CD14-positive monocyte (primary cell): Measurements from ENCODE around the gene TCF25. TPM values are rescaled to one million over a fixed set of nuclear protein-coding genes. Genes with fewer than 3 reads are reported as not detected.

ENCODE experiments used
- DNase-seq, 3 donors: peaks; one replicate each; pipeline ENCODE4 v3.0.0-alpha.2; 2011 to 2022
- H2AFZ ChIP-seq: 2 replicates; pipeline ENCODE4 v1.6.0; 2012; ENCODE audit warnings: mild to moderate bottlenecking, low read depth, low read length, inconsistent platforms; ENCODE audit not compliant: insufficient read depth, poor library complexity, severe bottlenecking
- H3K27ac ChIP-seq, 2 donors: 1 replicate in 1 of 2; 2 replicates in 1 of 2; pipeline ENCODE4 v1.5.1; 2012 to 2013; ENCODE audit warnings: low read length in 2 of 2, control low read depth in 1 of 2, inconsistent platforms in 1 of 2, low read depth in 1 of 2, mild to moderate bottlenecking in 1 of 2
- H3K27me3 ChIP-seq, 2 donors: one replicate each; pipeline versions ENCODE4 v1.6.0 to v1.6.1; 2011 to 2013; ENCODE audit warnings: low read length in 2 of 2; ENCODE audit not compliant: control insufficient read depth in 2 of 2, insufficient read depth in 2 of 2
- H3K36me3 ChIP-seq, 2 donors: replicated peaks in 1 of 2; 1 replicate in 1 of 2; 2 replicates in 1 of 2; pipeline versions ENCODE4 v1.5.1 to v1.6.1; 2012 to 2013; ENCODE audit warnings: low read length in 2 of 2, control low read depth in 1 of 2, inconsistent platforms in 1 of 2, mild to moderate bottlenecking in 1 of 2; ENCODE audit not compliant: insufficient read depth in 2 of 2, control insufficient read depth in 1 of 2
- H3K4me1 ChIP-seq, 2 donors: 1 replicate in 1 of 2; 2 replicates in 1 of 2; pipeline versions ENCODE4 v1.5.1 to v1.6.1; 2012 to 2013; ENCODE audit warnings: low read length in 2 of 2, control low read depth in 1 of 2, inconsistent platforms in 1 of 2, mild to moderate bottlenecking in 1 of 2, moderate library complexity in 1 of 2; ENCODE audit not compliant: insufficient read depth in 2 of 2, control insufficient read depth in 1 of 2
- H3K4me2 ChIP-seq: replicated peaks from 2 replicates; pipeline ENCODE3; 2012; ENCODE audit warnings: low read length, moderate library complexity, mild to moderate bottlenecking; ENCODE audit not compliant: poor library complexity, severe bottlenecking; ENCODE audit errors: extremely low read depth
- H3K4me3 ChIP-seq, 3 experiments: fragments of 200-600 bp in 1 of 3; sonication (generic) in 1 of 3; replicated peaks in 1 of 3; 1 replicate in 2 of 3; 2 replicates in 1 of 3; pipeline ENCODE4 v1.5.1; 2011 to 2013; ENCODE audit warnings: low read length in 3 of 3, mild to moderate bottlenecking in 3 of 3, control low read depth in 2 of 3, low read depth in 2 of 3, inconsistent platforms in 1 of 3, moderate library complexity in 1 of 3
- H3K79me2 ChIP-seq: 2 replicates; pipeline ENCODE4 v1.6.0; 2012; ENCODE audit warnings: mild to moderate bottlenecking, control low read depth, inconsistent platforms, low read length, moderate library complexity; ENCODE audit not compliant: insufficient read depth
- H3K9ac ChIP-seq: 2 replicates; pipeline ENCODE4 v1.6.0; 2017; ENCODE audit warnings: low read length, mild to moderate bottlenecking; ENCODE audit not compliant: insufficient read depth, poor library complexity, severe bottlenecking
- H3K9me3 ChIP-seq, 2 donors: replicated peaks in 1 of 2; 1 replicate in 1 of 2; 2 replicates in 1 of 2; pipeline versions ENCODE4 v1.5.1 to v1.6.1; 2012 to 2013; ENCODE audit warnings: low read length in 2 of 2, control low read depth in 1 of 2; ENCODE audit not compliant: control insufficient read depth in 1 of 2, insufficient read depth in 1 of 2
- H4K20me1 ChIP-seq: 2 replicates; pipeline ENCODE4 v1.6.0; 2012; ENCODE audit warnings: mild to moderate bottlenecking, low read length, control low read depth, moderate library complexity; ENCODE audit not compliant: insufficient read depth
- H3K27ac Mint-ChIP-seq, 7 donors: one replicate each; pipeline ENCODE4 v1.8.0; 2020; ENCODE audit warnings: mild to moderate bottlenecking in 7 of 7, mixed read lengths in 7 of 7, moderate library complexity in 6 of 7, inconsistent platforms in 2 of 7
- H3K27me3 Mint-ChIP-seq, 3 donors: one replicate each; pipeline ENCODE4 v1.8.0; 2021 to 2022; ENCODE audit warnings: low read depth in 3 of 3, mild to moderate bottlenecking in 3 of 3, mixed read lengths in 3 of 3, moderate library complexity in 3 of 3, inconsistent platforms in 1 of 3
- H3K36me3 Mint-ChIP-seq, 2 donors: one replicate each; pipeline ENCODE4 v1.8.0; 2020; ENCODE audit warnings: mixed read lengths in 2 of 2, inconsistent platforms in 1 of 2, mild to moderate bottlenecking in 1 of 2
- H3K4me1 Mint-ChIP-seq: one replicate; pipeline ENCODE4 v1.8.0; 2020; ENCODE audit warnings: mild to moderate bottlenecking, mixed read lengths
- H3K4me3 Mint-ChIP-seq, 2 donors: one replicate each; pipeline ENCODE4 v1.8.0; 2020; ENCODE audit warnings: mild to moderate bottlenecking in 2 of 2, mixed read lengths in 2 of 2, moderate library complexity in 1 of 2
- H3K9me3 Mint-ChIP-seq, 7 donors: one replicate each; pipeline ENCODE4 v1.8.0; 2020 to 2022; ENCODE audit warnings: mixed read lengths in 7 of 7, mild to moderate bottlenecking in 6 of 7, moderate library complexity in 6 of 7, inconsistent platforms in 2 of 7
- CTCF ChIP-seq: fragments of 200-600 bp; IDR thresholded peaks from one replicate; pipeline ENCODE4 v1.8.0; 2022; ENCODE audit warnings: antibody characterized with exemption, mild to moderate bottlenecking
- WGBS: methylation state at CpG from one replicate; pipeline ENCODE4 v1.1.5; 2013; ENCODE audit warnings: missing lambda C conversion rate; ENCODE audit not compliant: insufficient coverage; 5-methylcytosine and 5-hydroxymethylcytosine counted together
- intact Hi-C, 2 donors: fragments of 100-400 bp; cut with micrococcal nuclease; formaldehyde crosslinking; loops; one replicate each; pipeline versions ENCODE4 v1.15.0 to v1.15.1; 2023
- polyA plus RNA-seq, 3 donors: library from polyadenylated mRNA; depleted of rRNA in 1 of 3; unstranded in 2 of 3; stranded (reverse) in 1 of 3; fragments of 300-500 nt in 2 of 3; fragments of >200 nt in 1 of 3; fragmentation: Illumina TruSeq in 2 of 3; gene quantifications; 1 replicate in 2 of 3; 2 replicates in 1 of 3; pipeline ENCODE4 v1.2.3, GENCODE V29; 2012 to 2021

Gene TCF25
- polyA plus RNA-seq, 3 donors, result 98.0 to 231 (median 114) TPM

DNA sequence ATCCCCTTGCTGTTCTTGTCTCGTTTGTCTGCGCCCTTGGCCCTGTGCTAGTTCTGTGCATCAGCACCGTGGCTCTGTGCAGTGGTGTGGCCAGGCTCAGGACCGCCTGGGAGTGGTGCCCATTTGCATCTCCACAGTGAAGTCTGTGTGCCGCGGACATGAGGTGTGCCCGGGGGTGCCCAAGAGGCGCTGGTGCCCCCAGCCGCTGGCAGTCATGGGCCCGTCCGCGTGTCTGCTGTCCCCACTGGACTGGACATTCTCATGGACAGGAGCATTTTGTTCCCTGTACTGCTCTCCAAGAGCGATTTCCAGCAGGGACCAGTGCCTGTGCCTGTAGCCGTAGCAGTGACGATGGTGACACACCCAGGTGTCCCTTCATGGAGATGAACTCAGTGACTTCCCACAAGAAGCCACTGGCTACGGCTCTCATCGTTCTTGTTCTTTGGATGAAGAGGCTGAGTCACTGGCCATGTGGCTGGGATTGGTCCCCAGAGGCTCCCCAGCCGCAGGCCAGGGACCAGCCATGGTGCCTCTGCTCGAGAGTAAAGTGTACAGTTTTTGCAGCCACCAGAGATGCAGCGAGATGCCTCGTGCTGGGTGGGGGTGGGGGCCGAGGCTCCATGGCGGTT, 32.2 kb downstream of the TCF25 start:
- peaks cover 50 to 78% of the 10 kb centered on the region in 2 donors for H3K36me3 Mint-ChIP-seq
- Histone ChIP-seq H3K36me3 (peaks cover 59 to 68% of the 10 kb centered on the region in 2 donors), H3K4me2 (no peak overlapping the region), H3K4me3 (no peak overlapping the region), H3K4me1 (peaks cover 0 to 7% of the 10 kb centered on the region in 2 donors), H3K79me2 (no peaks in the 10 kb centered on the region), H2AFZ (no peak overlapping the region), H3K27ac (no peak overlapping the region), H3K9ac (no peak overlapping the region), H4K20me1 (peaks cover 77% of the 10 kb centered on the region), H3K27me3 (no peaks in the 10 kb centered on the region), H3K9me3 (peaks cover 0 to 13% of the 10 kb centered on the region in 2 donors)
- intact Hi-C loops, result no loop called here
- peaks cover 0 to 10% (median 3%) of the 10 kb centered on the region in 7 donors for H3K9me3 Mint-ChIP-seq
- no peak overlapping the region for H3K27ac Mint-ChIP-seq
- TF ChIP-seq CTCF, result no peak
- H3K4me1 Mint-ChIP-seq, result peaks cover 7% of the 10 kb centered on the region
- 99% methylated on average over 23 of the region's 23 CpGs for WGBS
- no peak for DNase-seq
- no peaks in the 10 kb centered on the region for H3K27me3 Mint-ChIP-seq
- no peak overlapping the region for H3K4me3 Mint-ChIP-seq

DNA sequence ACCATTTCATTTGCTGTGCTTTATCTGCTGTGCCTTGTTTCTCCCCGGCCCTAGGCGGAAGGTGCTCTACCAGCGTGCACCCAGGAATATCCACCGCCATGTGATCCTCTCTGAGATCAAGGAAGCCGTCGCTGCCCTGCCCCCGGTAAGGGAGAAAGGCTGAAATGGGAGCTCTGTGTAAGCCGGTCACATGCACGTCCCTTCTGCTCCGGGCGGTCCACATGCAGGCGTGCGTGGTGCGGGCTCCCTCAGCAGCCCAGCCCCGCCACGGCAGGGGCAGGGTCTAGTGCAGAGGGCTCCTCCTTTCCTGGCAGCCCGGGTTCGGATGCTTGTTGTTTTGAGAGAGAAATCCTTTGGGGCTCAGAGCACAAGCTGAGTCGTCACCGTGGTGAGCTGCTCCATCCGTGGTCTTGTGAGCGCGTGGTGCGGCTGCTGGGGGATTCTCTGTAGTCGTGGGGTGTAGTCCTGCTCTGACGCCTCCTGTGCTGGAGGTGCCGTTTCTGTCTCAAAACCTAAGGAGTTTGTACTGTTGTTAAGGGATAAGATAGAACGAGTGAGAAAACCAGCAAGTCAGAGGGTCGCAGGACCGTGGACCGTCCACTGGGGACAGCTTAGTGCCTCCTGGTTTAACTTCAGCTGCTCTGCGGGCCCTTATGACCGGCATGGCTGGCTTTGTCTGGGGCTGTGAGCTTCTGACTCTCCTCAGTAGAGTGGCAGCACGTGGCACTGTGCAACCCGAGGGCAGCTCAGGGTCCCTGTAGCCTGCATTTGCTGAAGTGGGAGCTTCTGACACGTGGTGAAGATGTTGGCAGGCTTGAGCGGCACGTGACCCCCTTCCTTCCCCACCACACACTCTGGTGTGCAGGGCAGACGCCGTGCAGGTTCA, 33.0 kb downstream of the TCF25 start:
- intact Hi-C loops, result no loop called here
- H3K36me3 ChIP-seq, result peaks cover 61 to 69% of the 10 kb centered on the region in 2 donors
- no peaks in the 10 kb centered on the region for H3K27me3 Mint-ChIP-seq
- peaks cover 7% of the 10 kb centered on the region for H3K4me1 Mint-ChIP-seq
- DNase-seq, result no peak
- H4K20me1 ChIP-seq, result peaks cover 78% of the 10 kb centered on the region
- no peaks in the 10 kb centered on the region for H3K27me3 ChIP-seq
- no peak overlapping the region for H3K27ac ChIP-seq
- no peak overlapping the region for H3K4me3 ChIP-seq
- H3K27ac Mint-ChIP-seq, result peak overlapping the region in 2 of 7 donors; percentile 11 to 76
- H3K4me3 Mint-ChIP-seq, result no peak overlapping the region
- H3K36me3 Mint-ChIP-seq, result peaks cover 48 to 78% of the 10 kb centered on the region in 2 donors
- H3K9me3 Mint-ChIP-seq, result peaks cover 0 to 10% (median 3%) of the 10 kb centered on the region in 7 donors
- no peak for TF ChIP-seq CTCF
- H3K79me2 ChIP-seq, result no peaks in the 10 kb centered on the region
- H3K4me2 ChIP-seq, result no peak overlapping the region
- 97% methylated on average over 31 of the region's 40 CpGs for WGBS
- no peak overlapping the region for H3K9ac ChIP-seq
- peaks cover 0 to 7% of the 10 kb centered on the region in 2 donors for H3K4me1 ChIP-seq
- H2AFZ ChIP-seq, result no peak overlapping the region
- H3K9me3 ChIP-seq, result peaks cover 0 to 13% of the 10 kb centered on the region in 2 donors
